Measurements from ENCODE around the gene TLX3. TPM values are rescaled to one million over a fixed set of nuclear protein-coding genes. Genes with fewer than 3 reads are reported as not detected.
"Not testable (repeated sequence)": the region's sequence is repeated elsewhere in the genome, so short reads cannot be mapped to it uniquely, and the experiment has no call there.

The TLX3 gene
- total RNA-seq, 1 donor from 2014 or later, result not detected

DNA sequence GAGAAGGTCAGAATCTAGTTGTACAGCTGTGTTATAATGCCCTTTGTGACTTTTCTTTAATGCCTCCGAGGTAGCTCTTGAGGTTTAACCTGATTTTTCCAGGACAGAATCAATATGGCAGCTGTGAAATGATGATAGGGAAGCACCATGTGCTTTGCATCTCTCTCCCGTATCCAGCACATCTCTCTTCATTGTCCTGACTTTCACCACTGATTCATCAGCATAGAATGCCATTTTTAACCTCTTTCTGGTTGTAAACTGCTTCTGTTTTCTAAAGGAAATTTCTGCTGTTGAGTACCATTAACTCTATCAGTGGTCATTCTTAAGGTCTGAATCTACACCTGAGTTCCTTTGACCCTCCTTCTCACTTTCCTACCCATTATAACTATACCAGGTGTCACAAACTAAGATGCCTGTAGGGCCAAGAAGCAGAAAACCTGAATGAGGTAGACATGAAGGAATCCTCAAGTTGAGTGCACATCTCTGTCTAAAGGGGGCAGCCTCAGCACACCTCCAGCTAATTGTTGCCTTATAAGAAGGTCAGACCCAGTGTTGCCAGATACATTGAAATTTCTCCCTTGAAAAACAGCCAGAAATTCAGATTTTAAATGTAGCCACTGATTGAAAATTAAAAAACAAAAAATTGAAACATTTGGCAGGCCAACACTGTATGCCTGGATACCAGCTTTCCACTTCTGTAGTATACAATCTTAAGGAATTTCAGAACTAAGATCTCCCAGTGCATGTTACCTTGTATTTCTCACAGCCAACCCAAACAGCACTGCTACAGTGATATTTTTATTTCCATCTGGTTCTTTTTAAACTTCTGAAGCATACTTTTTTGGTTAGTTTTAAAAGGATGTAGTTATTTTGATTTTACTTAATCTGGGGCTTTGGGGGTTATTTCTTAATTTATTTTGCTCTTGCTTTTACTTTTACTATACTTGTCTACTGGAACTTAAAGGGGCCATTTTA, 35.8 kb upstream of the TLX3 start:
- Histone ChIP-seq H3K4me3 (ENCODE audit: low read length in 3 of 3) (no peak overlapping the region), H3K9me3 (ENCODE audit: control insufficient read depth in 3 of 3, low read length in 3 of 3) (no peaks in the 10 kb centered on the region), H3K9ac (ENCODE audit: low read depth in 1 of 3, low read length in 3 of 3) (no peak overlapping the region), H3K27me3 (ENCODE audit: control insufficient read depth in 3 of 3, insufficient read depth in 3 of 3, low read length in 3 of 3) (no peaks in the 10 kb centered on the region), H3K4me1 (ENCODE audit: control insufficient read depth in 3 of 3, insufficient read depth in 3 of 3, low read length in 3 of 3) (no peaks in the 10 kb centered on the region), H3K36me3 (ENCODE audit: control insufficient read depth in 3 of 3, insufficient read depth in 3 of 3, low read length in 3 of 3) (no peaks in the 10 kb centered on the region), H3K27ac (ENCODE audit: low read depth, low read length) (no peak overlapping the region)

GRCh38 chr5:171275841-171276544, 33.1 kb upstream of the TLX3 start:
- H3K4me3 ChIP-seq (ENCODE audit: low read length in 3 of 3), result no peak overlapping the region
- no peak overlapping the region for H3K9ac ChIP-seq (ENCODE audit: low read depth in 1 of 3, low read length in 3 of 3)
- no peaks in the 10 kb centered on the region for H3K4me1 ChIP-seq (ENCODE audit: control insufficient read depth in 3 of 3, insufficient read depth in 3 of 3, low read length in 3 of 3)

DNA sequence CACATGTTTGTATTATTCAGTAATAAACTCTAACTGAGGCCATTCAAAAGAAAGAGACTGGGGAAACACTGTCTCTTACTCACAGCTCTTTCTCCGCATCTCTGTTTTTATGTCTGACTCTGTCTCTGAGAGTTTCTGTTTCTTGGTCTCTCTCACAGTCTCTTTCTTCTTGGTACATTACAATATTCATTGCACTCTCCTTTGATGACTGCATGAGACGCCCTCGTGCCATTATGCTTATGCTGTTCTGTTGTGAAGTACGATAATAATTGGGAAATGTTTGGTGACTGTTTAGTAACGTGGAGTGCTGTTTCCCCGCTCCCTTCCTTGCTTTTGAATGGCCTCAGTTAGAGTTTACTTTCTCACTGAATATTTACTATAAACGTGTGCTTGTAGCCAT, 25.3 kb upstream of the TLX3 start:
- Histone ChIP-seq H3K4me1 (ENCODE audit: control insufficient read depth in 3 of 3, insufficient read depth in 3 of 3, low read length in 3 of 3) (no peaks in the 10 kb centered on the region), H3K27me3 (ENCODE audit: control insufficient read depth in 3 of 3, insufficient read depth in 3 of 3, low read length in 3 of 3) (no peaks in the 10 kb centered on the region), H3K4me3 (ENCODE audit: low read length in 3 of 3) (no peak overlapping the region), H3K9me3 (ENCODE audit: control insufficient read depth in 3 of 3, low read length in 3 of 3) (no peaks in the 10 kb centered on the region), H3K9ac (ENCODE audit: low read depth in 1 of 3, low read length in 3 of 3) (no peak overlapping the region), H3K36me3 (ENCODE audit: control insufficient read depth in 3 of 3, insufficient read depth in 3 of 3, low read length in 3 of 3) (no peaks in the 10 kb centered on the region), H3K27ac (ENCODE audit: low read depth, low read length) (no peak overlapping the region)

More at GRCh38 chr5:171275841-171276544, 33.1 kb upstream of the TLX3 start:
- no peaks in the 10 kb centered on the region for H3K27me3 ChIP-seq (ENCODE audit: control insufficient read depth in 3 of 3, insufficient read depth in 3 of 3, low read length in 3 of 3)
- H3K27ac ChIP-seq (ENCODE audit: low read depth, low read length), result no peak overlapping the region
- H3K36me3 ChIP-seq (ENCODE audit: control insufficient read depth in 3 of 3, insufficient read depth in 3 of 3, low read length in 3 of 3), result no peaks in the 10 kb centered on the region
- no peaks in the 10 kb centered on the region for H3K9me3 ChIP-seq (ENCODE audit: control insufficient read depth in 3 of 3, low read length in 3 of 3)

DNA sequence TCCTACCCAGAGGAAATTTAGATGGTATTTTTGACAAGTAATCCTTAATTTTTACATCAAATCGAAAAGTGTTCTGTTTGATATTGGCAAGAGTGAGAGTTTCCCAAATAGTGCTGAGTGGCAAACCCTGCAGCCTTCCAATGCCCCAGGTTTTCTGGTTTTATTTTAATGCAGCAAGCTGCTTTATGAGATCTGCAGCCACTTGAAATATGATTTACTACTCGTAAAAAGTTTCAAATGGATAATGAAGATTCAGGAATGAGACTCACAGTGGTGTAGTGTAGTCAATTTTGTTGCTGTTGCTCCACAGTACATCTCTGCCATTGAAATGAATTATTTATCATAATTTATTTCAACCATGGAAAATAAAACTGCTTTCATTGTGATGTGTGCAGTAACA, 23.6 kb upstream of the TLX3 start:
- Histone ChIP-seq H3K36me3 (ENCODE audit: control insufficient read depth in 3 of 3, insufficient read depth in 3 of 3, low read length in 3 of 3) (no peaks in the 10 kb centered on the region), H3K9me3 (ENCODE audit: control insufficient read depth in 3 of 3, low read length in 3 of 3) (no peaks in the 10 kb centered on the region), H3K27me3 (ENCODE audit: control insufficient read depth in 3 of 3, insufficient read depth in 3 of 3, low read length in 3 of 3) (no peaks in the 10 kb centered on the region), H3K27ac (ENCODE audit: low read depth, low read length) (no peak overlapping the region), H3K9ac (ENCODE audit: low read depth in 1 of 3, low read length in 3 of 3) (no peak overlapping the region), H3K4me3 (ENCODE audit: low read length in 3 of 3) (no peak overlapping the region), H3K4me1 (ENCODE audit: control insufficient read depth in 3 of 3, insufficient read depth in 3 of 3, low read length in 3 of 3) (no peaks in the 10 kb centered on the region)

- H3K4me3 ChIP-seq (ENCODE audit: low read length in 3 of 3), result no peak overlapping the region
- H3K27ac ChIP-seq (ENCODE audit: low read depth, low read length), result no peak overlapping the region
- no peaks in the 10 kb centered on the region for H3K27me3 ChIP-seq (ENCODE audit: control insufficient read depth in 3 of 3, insufficient read depth in 3 of 3, low read length in 3 of 3)
- no peaks in the 10 kb centered on the region for H3K4me1 ChIP-seq (ENCODE audit: control insufficient read depth in 3 of 3, insufficient read depth in 3 of 3, low read length in 3 of 3)
- H3K36me3 ChIP-seq (ENCODE audit: control insufficient read depth in 3 of 3, insufficient read depth in 3 of 3, low read length in 3 of 3), result no peaks in the 10 kb centered on the region
- H3K9ac ChIP-seq (ENCODE audit: low read depth in 1 of 3, low read length in 3 of 3), result no peak overlapping the region
- no peaks in the 10 kb centered on the region for H3K9me3 ChIP-seq (ENCODE audit: control insufficient read depth in 3 of 3, low read length in 3 of 3)
Observed at GRCh38 chr5:171288066-171288465, 21.0 kb upstream of the TLX3 start.

DNA sequence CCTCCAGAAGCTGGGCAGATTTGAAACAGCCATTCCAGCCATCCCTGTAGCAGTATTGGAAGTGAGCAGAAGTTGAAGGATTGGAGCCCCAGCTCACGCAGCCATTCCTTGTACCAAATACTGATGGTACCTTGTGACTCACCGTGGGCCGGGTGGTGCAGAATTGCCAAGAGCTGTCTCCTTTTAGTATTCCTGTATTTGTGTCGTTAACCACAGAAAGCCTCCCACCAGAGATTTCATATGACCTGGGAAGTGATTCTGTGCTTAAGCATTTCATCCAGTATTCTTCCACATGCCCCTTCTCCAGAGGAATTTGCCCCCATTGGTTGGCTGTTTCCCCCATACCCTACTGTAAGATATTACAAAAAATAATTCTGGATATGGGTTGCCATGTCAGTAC, 17.7 kb upstream of the TLX3 start:
- H3K27me3 ChIP-seq (ENCODE audit: control insufficient read depth in 3 of 3, insufficient read depth in 3 of 3, low read length in 3 of 3), result no peaks in the 10 kb centered on the region
- no peak overlapping the region for H3K27ac ChIP-seq (ENCODE audit: low read depth, low read length)
- no peak overlapping the region for H3K9ac ChIP-seq (ENCODE audit: low read depth in 1 of 3, low read length in 3 of 3)
- H3K9me3 ChIP-seq (ENCODE audit: control insufficient read depth in 3 of 3, low read length in 3 of 3), result no peaks in the 10 kb centered on the region
- no peak overlapping the region for H3K4me3 ChIP-seq (ENCODE audit: low read length in 3 of 3)
- H3K36me3 ChIP-seq (ENCODE audit: control insufficient read depth in 3 of 3, insufficient read depth in 3 of 3, low read length in 3 of 3), result no peaks in the 10 kb centered on the region
- H3K4me1 ChIP-seq (ENCODE audit: control insufficient read depth in 3 of 3, insufficient read depth in 3 of 3, low read length in 3 of 3), result no peaks in the 10 kb centered on the region

DNA sequence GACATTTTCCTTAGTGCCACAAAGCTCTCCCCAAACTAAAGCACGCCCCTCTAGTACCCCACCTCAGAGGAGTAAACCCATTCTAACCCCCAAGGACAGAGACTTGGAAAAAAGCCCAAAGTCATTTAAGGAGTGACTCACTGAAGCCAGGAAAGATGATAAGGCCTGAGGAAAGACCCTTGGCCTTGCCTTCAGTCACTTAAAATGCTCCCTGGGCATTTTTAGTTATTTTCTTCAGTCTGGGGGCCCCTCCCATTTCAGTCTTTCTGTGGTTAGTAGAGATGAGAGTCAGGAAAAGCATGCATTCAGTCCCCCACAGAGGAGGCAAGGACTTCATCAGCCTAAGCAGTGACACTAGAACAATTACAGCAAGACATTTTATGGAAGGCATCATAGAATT, 13.7 kb upstream of the TLX3 start:
- no peaks in the 10 kb centered on the region for H3K9me3 ChIP-seq (ENCODE audit: control insufficient read depth in 3 of 3, low read length in 3 of 3)
- peaks cover 0 to under 1% (median 0%) of the 10 kb centered on the region in 3 donors for H3K27me3 ChIP-seq (ENCODE audit: control insufficient read depth in 3 of 3, insufficient read depth in 3 of 3, low read length in 3 of 3)
- H3K27ac ChIP-seq (ENCODE audit: low read depth, low read length), result no peak overlapping the region
- no peak overlapping the region for H3K4me3 ChIP-seq (ENCODE audit: low read length in 3 of 3)
- H3K4me1 ChIP-seq (ENCODE audit: control insufficient read depth in 3 of 3, insufficient read depth in 3 of 3, low read length in 3 of 3), result no peaks in the 10 kb centered on the region
- no peak overlapping the region for H3K9ac ChIP-seq (ENCODE audit: low read depth in 1 of 3, low read length in 3 of 3)
- no peaks in the 10 kb centered on the region for H3K36me3 ChIP-seq (ENCODE audit: control insufficient read depth in 3 of 3, insufficient read depth in 3 of 3, low read length in 3 of 3)

- Histone ChIP-seq H3K4me1 (ENCODE audit: control insufficient read depth in 3 of 3, insufficient read depth in 3 of 3, low read length in 3 of 3) (no peaks in the 10 kb centered on the region), H3K27me3 (ENCODE audit: control insufficient read depth in 3 of 3, insufficient read depth in 3 of 3, low read length in 3 of 3) (peaks cover 0 to 2% (median 0%) of the 10 kb centered on the region in 3 donors), H3K27ac (ENCODE audit: low read depth, low read length) (no peak overlapping the region), H3K4me3 (ENCODE audit: low read length in 3 of 3) (no peak overlapping the region), H3K36me3 (ENCODE audit: control insufficient read depth in 3 of 3, insufficient read depth in 3 of 3, low read length in 3 of 3) (no peaks in the 10 kb centered on the region), H3K9me3 (ENCODE audit: control insufficient read depth in 3 of 3, low read length in 3 of 3) (no peaks in the 10 kb centered on the region), H3K9ac (ENCODE audit: low read depth in 1 of 3, low read length in 3 of 3) (no peak overlapping the region)
Observed at GRCh38 chr5:171295801-171296200, 13.2 kb upstream of the TLX3 start.

DNA sequence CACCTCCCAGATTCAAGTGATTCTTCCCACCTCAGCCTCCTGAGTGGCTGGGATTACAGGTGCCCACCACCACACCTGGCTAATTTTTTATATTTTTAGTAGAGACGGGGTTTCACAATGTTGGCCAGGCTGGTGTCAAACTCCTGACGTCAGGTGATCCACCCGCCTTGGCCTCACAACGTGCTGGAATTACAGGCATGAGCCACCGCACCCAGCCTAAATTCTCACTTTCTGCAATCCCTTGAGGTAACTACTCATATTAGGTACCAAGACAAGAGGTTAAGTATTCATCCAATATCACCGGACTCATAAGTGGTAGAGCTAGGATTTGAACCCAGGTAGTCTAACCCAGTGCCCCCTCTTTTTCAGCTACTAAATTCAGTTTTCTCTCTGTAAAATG, 11.1 kb upstream of the TLX3 start:
- H3K27ac ChIP-seq (ENCODE audit: low read depth, low read length); H3K27me3 ChIP-seq (ENCODE audit: control insufficient read depth in 3 of 3, insufficient read depth in 3 of 3, low read length in 3 of 3); H3K9me3 ChIP-seq (ENCODE audit: control insufficient read depth in 3 of 3, low read length in 3 of 3); H3K36me3 ChIP-seq (ENCODE audit: control insufficient read depth in 3 of 3, insufficient read depth in 3 of 3, low read length in 3 of 3); H3K4me1 ChIP-seq (ENCODE audit: control insufficient read depth in 3 of 3, insufficient read depth in 3 of 3, low read length in 3 of 3); H3K4me3 ChIP-seq (ENCODE audit: low read length in 3 of 3); H3K9ac ChIP-seq (ENCODE audit: low read depth in 1 of 3, low read length in 3 of 3): not testable (repeated sequence)

DNA sequence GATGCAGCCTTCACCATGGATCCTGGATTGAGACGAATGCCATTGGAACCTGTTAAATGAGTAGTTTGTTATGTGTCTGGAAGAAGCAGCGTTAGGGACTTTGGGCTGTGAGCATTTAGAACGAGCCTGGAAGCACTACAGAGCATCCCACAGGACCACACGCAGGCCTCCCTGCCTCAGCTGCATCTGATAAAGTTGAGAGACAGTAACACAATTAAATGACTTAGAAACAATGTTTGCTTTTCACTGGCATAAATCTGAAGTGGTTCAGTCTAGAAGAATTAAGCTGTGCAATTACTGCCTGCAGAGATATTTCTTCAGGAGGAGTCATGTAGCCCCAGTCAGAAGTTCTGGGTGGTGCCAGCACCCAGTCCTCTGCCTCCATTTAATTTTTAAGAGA, 9.8 kb upstream of the TLX3 start:
- Histone ChIP-seq H3K27me3 (ENCODE audit: control insufficient read depth in 3 of 3, insufficient read depth in 3 of 3, low read length in 3 of 3) (peaks cover 7 to 14% (median 11%) of the 10 kb centered on the region in 3 donors), H3K9me3 (ENCODE audit: control insufficient read depth in 3 of 3, low read length in 3 of 3) (no peaks in the 10 kb centered on the region), H3K9ac (ENCODE audit: low read depth in 1 of 3, low read length in 3 of 3) (no peak overlapping the region), H3K4me3 (ENCODE audit: low read length in 3 of 3) (no peak overlapping the region), H3K27ac (ENCODE audit: low read depth, low read length) (no peak overlapping the region), H3K36me3 (ENCODE audit: control insufficient read depth in 3 of 3, insufficient read depth in 3 of 3, low read length in 3 of 3) (no peaks in the 10 kb centered on the region), H3K4me1 (ENCODE audit: control insufficient read depth in 3 of 3, insufficient read depth in 3 of 3, low read length in 3 of 3) (no peaks in the 10 kb centered on the region)

Measured in skeletal muscle tissue (tissue), 4 donors.